Activated CD4-positive, CD25-positive, alpha-beta regulatory T cell (primary cell): Measurements from ENCODE around the gene TMEM219.
"Not testable (repeated sequence)": the region's sequence is repeated elsewhere in the genome, so short reads cannot be mapped to it uniquely, and the experiment has no call there.

ENCODE experiments used
- DNase-seq, 4 experiments: peaks; one replicate each; lab custom pipeline; 2025; lab: John Stamatoyannopoulos, UW

TMEM219 gene

DNA sequence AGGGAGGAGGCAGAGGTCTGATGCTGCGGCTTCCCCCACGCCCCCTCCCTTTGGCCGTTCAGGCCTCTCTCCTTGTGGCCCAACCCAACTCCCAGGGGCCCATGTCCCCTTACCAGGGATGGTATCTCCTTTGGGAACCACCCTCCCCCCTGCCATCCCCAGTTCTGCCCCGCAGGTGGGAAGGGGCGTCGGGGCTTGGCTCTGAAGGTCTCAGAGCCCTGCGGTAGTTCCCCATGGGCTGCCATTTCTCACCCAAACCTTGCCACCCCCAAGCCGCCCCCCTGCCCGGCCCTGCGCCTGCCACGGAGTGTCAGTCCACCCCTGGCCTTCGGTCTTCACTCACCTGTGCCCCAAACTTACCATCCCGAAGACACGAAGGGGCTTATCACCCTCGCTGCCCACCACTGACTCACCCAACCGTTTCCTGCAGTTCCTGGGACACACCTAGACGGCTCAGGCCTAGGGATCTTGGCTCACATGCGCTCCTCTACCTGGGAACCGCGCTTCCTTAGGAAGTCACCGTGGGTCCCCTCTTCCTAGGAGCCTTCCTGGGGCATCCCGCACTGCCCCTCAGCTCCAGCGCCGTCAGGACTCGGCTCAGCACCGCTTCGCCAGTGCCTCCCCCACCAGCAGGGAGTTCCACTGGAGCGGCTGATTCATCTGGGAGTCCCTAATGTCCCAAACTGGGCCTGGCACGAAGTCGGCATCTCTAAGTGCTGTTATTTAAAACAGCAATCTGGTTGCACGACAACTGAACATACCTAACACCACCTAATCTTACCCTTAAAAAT, 50.0 kb downstream of the TMEM219 start:
- no peak for DNase-seq

DNA sequence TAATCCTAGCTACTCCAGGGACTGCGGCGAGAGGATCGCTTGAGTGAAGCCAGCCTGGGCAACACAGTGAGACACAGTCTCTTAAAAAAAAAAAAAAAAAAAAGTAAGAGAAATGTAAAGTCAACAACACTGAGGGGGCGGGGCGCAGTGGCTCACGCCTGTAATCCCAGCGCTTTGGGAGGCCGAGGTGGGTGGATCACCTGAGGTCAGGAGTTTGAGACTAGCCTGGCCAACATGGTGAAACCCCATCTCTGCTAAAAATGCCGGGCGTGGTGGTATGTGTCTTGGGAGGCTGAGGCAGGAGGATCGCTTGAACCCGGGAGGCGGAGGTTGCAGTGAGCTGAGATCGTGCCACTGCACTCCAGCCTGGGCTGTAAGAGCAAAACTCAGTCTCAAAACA, 50.7 kb downstream of the TMEM219 start:
- DNase-seq = not testable (repeated sequence)

- DNase-seq = not testable (repeated sequence)
These were observed 53.6 kb downstream of the TMEM219 start for GRCh38 chr16:30015450-30015849.

DNA sequence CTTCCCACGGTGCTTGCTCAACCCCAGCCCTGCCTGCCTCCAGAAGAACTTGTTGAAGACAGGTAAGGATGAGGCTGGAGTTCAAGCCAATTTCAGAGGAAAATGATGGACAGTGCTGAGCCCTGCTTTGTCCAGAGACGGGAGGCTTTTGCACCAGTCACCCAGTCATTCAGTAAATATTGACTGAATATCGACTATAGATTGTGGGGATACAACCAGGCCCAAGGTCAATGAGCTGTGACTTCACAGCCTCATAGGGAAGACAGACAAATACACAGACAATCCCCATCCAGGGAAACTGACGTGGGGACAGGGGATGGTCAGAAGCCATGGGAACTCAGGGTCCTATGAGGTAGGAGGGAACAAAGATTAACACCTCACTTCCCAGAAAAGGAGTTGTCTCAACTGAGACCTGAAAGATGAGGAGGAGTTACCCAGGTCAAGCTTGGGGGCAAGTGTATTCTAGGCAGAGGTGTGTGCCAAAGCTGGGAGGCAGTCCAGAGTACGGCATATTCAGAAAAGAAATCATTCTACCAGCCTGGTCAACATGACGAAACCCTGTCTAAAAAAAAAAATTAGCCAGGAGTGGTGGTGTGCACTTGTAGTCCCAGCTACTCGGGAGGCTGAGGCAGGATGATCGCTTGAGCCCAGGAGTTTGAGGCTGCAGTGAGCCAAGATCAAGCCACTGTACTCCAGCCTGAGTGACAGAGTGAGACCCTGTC, 54.8 kb downstream of the TMEM219 start:
- DNase-seq = no peak

GRCh38 chr16:30017277-30017656, 55.4 kb downstream of the TMEM219 start:
- no peak for DNase-seq

GRCh38 chr16:30017937-30018336, 56.1 kb downstream of the TMEM219 start:
- DNase-seq = not testable (repeated sequence)

DNA sequence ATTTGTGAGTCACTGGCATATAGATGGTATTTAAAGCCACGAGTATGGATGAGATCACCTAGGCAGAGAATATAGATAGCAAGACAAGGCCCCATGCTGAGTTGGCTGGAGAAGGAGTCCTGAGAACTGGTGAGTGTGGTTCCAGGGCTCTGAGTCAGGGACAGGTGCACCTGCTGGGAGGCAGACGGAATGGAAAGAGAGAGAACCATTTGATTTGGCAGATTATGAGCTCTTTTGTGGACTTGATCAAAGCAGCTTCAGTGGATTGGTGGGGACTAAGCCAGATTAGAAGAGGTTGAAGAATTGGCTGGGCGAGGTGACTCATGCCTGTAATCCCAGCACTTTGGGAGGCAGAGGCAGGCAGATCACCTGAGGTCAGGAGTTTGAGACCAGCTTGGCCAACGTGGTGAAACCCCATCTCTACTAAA, 56.9 kb downstream of the TMEM219 start:
- DNase-seq = no peak
